Type B pancreatic cell (in vitro differentiated cells): Measurements from ENCODE around the gene NDEL1. TPM values are rescaled to one million over a fixed set of nuclear protein-coding genes. Genes with fewer than 3 reads are reported as not detected.
A peak's percentile ranks its signal among the peaks of the same experiment; 100 is the strongest.

Source experiments
- DNase-seq: peaks from one replicate; pipeline ENCODE4 v3.0.0; 2021; ENCODE audit warnings: mixed read lengths; ENCODE audit not compliant: unreplicated experiment; ENCODE audit errors: extremely low spot score
- H3K27ac Mint-ChIP-seq: 2 replicates; pipeline ENCODE4 v1.8.0; 2021; ENCODE audit warnings: mild to moderate bottlenecking, mixed read lengths
- H3K27me3 Mint-ChIP-seq: 2 replicates; pipeline ENCODE4 v1.8.0; 2021; ENCODE audit warnings: mixed read lengths
- H3K36me3 Mint-ChIP-seq: 2 replicates; pipeline ENCODE4 v1.8.0; 2021; ENCODE audit warnings: mixed read lengths
- H3K4me1 Mint-ChIP-seq: one replicate; pipeline ENCODE4 v1.8.0; 2021; ENCODE audit warnings: mixed read lengths; ENCODE audit not compliant: unreplicated experiment
- H3K4me3 Mint-ChIP-seq: 2 replicates; pipeline ENCODE4 v1.8.0; 2021; ENCODE audit warnings: mild to moderate bottlenecking, mixed read lengths
- H3K9me3 Mint-ChIP-seq: 2 replicates; pipeline ENCODE4 v1.8.0; 2021; ENCODE audit warnings: mixed read lengths
- total RNA-seq: library from RNA; stranded (reverse); gene quantifications from 2 replicates; pipeline ENCODE4 v1.2.1, GENCODE V29; 2021; ENCODE audit warnings: low replicate concordance
- TF ChIP-seq, protein P1 (sequence below): fragments of 200-600 bp; sonication (generic); conservative IDR thresholded peaks from 2 replicates; pipeline ENCODE4 v1.5.0; 2021; ENCODE audit warnings: antibody characterized with exemption, mild to moderate bottlenecking

NDEL1 gene
- total RNA-seq, 1 donor from 2014 or later, result 51.4 TPM

DNA sequence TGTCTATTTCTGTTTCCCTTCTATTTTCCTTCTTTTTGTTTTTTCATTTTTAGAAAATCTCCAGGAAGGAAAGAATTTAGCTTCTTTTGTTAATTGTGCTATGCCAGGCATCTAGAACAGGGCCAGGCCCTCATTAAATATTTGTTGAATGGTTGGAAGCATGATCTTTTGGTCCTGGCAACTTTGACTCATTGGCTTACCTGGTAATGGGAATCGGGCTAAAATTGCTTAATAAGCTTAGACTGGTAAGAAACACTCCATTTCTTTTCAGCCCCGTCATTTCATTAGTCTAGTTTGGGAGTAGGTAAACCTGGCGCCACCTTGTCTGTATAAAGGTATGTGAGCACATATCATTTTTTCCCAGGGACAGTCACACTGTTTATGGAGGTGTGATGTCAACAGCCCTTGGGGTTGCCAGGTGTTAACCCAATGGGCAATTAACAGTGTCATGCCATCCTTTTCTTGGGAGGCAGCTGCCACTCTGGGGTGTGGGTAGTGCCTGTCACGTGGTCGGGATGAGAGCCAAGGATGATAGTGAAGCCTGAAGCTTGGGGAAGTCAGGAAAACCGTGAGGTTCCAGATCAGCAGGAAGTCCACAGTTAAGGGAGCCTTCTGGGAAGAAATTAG, 9.5 kb upstream of the NDEL1 start:
- H3K36me3 Mint-ChIP-seq, result no peaks in the 10 kb centered on the region
- H3K27ac Mint-ChIP-seq, result no peak overlapping the region
- no peaks in the 10 kb centered on the region for H3K4me1 Mint-ChIP-seq
- H3K9me3 Mint-ChIP-seq, result no peaks in the 10 kb centered on the region
- TF ChIP-seq, protein P1, sequence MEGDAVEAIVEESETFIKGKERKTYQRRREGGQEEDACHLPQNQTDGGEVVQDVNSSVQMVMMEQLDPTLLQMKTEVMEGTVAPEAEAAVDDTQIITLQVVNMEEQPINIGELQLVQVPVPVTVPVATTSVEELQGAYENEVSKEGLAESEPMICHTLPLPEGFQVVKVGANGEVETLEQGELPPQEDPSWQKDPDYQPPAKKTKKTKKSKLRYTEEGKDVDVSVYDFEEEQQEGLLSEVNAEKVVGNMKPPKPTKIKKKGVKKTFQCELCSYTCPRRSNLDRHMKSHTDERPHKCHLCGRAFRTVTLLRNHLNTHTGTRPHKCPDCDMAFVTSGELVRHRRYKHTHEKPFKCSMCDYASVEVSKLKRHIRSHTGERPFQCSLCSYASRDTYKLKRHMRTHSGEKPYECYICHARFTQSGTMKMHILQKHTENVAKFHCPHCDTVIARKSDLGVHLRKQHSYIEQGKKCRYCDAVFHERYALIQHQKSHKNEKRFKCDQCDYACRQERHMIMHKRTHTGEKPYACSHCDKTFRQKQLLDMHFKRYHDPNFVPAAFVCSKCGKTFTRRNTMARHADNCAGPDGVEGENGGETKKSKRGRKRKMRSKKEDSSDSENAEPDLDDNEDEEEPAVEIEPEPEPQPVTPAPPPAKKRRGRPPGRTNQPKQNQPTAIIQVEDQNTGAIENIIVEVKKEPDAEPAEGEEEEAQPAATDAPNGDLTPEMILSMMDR, result no peak
- peaks cover 9% of the 10 kb centered on the region for H3K27me3 Mint-ChIP-seq
- DNase-seq, result no peak
- H3K4me3 Mint-ChIP-seq, result no peak overlapping the region

DNA sequence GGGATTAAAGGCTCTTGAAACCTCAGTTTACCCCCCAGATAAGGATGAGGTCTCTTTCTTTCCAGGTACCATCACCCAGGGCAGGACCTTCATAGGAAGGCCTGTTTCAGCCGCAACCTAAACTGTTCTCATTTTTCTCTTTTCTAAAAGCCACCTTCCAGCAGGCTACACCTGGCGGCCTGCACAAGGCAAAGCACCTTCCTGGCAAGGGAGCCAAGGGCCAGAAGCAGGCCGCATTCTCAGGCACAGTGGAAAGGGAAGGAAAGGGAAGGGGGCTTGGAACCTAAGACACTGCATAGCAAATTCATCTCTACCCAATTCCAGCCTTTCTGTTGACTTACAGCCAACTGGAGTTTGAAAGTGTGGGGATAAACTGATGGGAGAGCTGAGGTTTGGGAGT, 8.9 kb upstream of the NDEL1 start:
- no peaks in the 10 kb centered on the region for H3K36me3 Mint-ChIP-seq
- no peak overlapping the region for H3K4me3 Mint-ChIP-seq
- DNase-seq, result no peak
- H3K4me1 Mint-ChIP-seq, result no peaks in the 10 kb centered on the region
- TF ChIP-seq, protein P1, result no peak
- H3K27ac Mint-ChIP-seq, result no peak overlapping the region
- peaks cover 7% of the 10 kb centered on the region for H3K27me3 Mint-ChIP-seq
- H3K9me3 Mint-ChIP-seq, result no peaks in the 10 kb centered on the region

DNA sequence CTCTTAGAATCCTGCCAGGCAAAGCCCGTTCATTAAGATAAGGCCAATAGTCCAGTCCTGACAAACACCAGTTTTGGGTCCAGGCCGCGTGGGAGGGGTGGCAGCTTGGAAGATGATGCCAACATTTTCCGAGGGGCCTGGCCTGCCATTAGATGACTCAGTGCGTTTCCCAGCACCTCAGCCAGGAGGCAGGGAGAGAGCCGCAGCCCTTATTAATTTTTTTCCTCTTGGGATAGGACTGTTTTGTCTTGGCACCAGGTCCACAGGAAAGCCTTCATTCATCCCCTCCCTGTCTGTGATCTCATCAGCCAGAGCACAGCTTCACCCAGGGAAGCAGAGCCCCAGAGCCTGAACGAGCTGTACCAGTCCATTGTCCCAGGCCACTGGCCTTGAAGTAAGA, 4.7 kb upstream of the NDEL1 start:
- Mint-ChIP-seq H3K4me1 (no peaks in the 10 kb centered on the region), H3K27ac (no peak overlapping the region), H3K27me3 (no peaks in the 10 kb centered on the region), H3K36me3 (no peaks in the 10 kb centered on the region), H3K9me3 (no peaks in the 10 kb centered on the region), H3K4me3 (no peak overlapping the region)
- TF ChIP-seq, protein P1, result no peak
- no peak for DNase-seq

DNA sequence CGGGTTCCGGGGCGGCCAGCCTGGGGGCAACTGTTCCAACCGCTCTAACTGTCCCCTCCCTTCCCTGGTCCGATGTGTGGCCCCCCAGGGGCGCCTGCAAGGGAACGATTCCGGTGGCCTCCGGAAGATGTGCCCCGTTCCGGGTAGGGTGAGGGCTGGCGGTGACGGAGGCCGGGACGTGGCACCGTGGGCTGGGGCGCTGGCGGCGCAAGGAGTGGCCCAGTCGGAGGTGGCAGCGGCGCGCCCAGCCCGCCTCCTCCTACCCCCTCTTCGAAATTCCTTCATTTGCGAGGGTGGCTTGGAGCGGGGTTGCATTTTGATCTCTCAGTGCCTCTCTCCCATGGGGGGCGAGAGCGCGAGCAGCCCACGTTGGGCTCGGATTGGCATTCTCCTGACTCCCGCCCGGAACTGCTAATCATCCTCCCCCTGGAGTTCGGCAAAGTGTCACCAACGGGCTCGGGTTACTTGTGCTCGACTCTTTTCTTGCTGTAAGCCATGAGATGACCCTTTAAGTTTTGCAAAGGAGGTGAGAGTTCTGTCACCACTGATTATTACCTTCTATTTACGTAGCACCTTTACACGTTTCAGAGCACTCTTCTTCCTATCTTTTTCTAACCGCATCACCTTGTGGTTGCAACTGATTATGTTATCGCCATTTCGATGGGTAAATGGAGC, 622 bp downstream of the NDEL1 start:
- Mint-ChIP-seq H3K27me3 (no peaks in the 10 kb centered on the region), H3K4me3 (peak overlapping the region; percentile 92), H3K27ac (peak overlapping the region; percentile 98)

DNA sequence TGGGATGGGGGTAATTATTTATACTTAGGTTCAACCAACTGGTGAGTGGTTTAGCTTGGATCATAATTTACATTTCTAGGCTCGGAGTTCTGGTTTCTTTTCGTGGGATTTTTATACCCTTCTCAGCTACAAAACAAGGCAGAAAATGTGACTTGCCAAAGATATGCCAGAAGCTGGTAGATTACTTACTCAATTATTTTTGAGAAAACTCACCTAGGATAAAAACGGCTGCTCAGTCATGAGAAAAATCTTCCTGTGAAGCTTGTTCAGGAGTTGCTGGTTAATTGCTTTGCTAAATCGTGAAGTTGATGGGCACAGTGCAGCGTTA, 1.1 kb downstream of the NDEL1 start:
- TF ChIP-seq, protein P1, result no peak
- no peak for DNase-seq
- H3K4me3 Mint-ChIP-seq, result peak overlapping the region; percentile 92
- H3K27me3 Mint-ChIP-seq, result no peaks in the 10 kb centered on the region
- H3K9me3 Mint-ChIP-seq, result no peaks in the 10 kb centered on the region
- H3K4me1 Mint-ChIP-seq, result peaks cover 22% of the 10 kb centered on the region
- H3K36me3 Mint-ChIP-seq, result peaks cover 11% of the 10 kb centered on the region
- H3K27ac Mint-ChIP-seq, result peak overlapping the region; percentile 98

More for the DNA sequence above, 622 bp downstream of the NDEL1 start:
- TF ChIP-seq, protein P1, result peak; percentile 16
- Mint-ChIP-seq H3K4me1 (peaks cover 18% of the 10 kb centered on the region), H3K36me3 (peaks cover 11% of the 10 kb centered on the region), H3K9me3 (no peaks in the 10 kb centered on the region)
- DNase-seq, result peak; percentile 75
